PFSK-1 (cell line): ENCODE measurements around the gene DPF3.

Experiments used
- FOXP2 ChIP-seq: optimal IDR thresholded peaks from 2 replicates; pipeline ENCODE3; 2011; ENCODE audit warnings: borderline replicate concordance, control low read depth, inconsistent platforms; ENCODE audit not compliant: insufficient read depth; ENCODE audit errors: extremely low read length, extremely low read depth
- POLR2AphosphoS5 ChIP-seq: IDR thresholded peaks from 2 replicates; pipeline ENCODE4 v1.6.1; 2012; ENCODE audit warnings: low read depth, mild to moderate bottlenecking, control low read depth, low read length, moderate library complexity
- SIN3A ChIP-seq: IDR thresholded peaks from 2 replicates; pipeline ENCODE4 v1.6.1; 2012; ENCODE audit warnings: mild to moderate bottlenecking, low read length, moderate library complexity, borderline replicate concordance; ENCODE audit not compliant: insufficient read depth
- TAF1 ChIP-seq: IDR thresholded peaks from 2 replicates; pipeline ENCODE4 v1.6.1; 2012; ENCODE audit warnings: low read length, control low read depth, borderline replicate concordance; ENCODE audit not compliant: insufficient read depth
- TF ChIP-seq, protein P1 (sequence below), 2 experiments: IDR thresholded peaks; 2 replicates each; pipeline versions ENCODE4 v1.6.1 to v1.8.0; 2011 to 2012; ENCODE audit warnings: low read depth in 2 of 2, low read length in 2 of 2, control low read depth in 1 of 2, inconsistent platforms in 1 of 2, mild to moderate bottlenecking in 1 of 2, moderate library complexity in 1 of 2; ENCODE audit not compliant: insufficient read depth in 1 of 2

DPF3 gene

DNA sequence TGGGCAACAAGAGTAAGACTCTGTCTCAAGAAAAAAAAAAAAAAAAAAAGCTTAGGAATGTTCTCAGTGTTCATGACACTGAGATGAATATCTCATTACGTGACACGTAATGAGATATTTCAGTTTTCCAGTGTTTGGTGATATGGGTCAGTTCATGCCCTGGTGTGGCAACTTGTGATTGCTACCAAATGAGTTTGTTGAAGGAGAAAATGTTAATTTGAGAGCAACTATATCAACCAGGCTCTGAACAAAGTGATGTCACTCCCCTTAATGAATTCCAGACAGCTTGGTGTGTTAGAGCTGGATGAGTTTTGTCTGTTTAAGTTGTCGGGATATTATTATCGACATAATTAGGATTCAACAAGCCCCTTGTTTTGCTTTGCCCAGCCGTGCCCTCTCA, 211.7 kb downstream of the DPF3 start:
- TF ChIP-seq TAF1, result no peak
- TF ChIP-seq POLR2AphosphoS5, result no peak
- TF ChIP-seq, protein P1, sequence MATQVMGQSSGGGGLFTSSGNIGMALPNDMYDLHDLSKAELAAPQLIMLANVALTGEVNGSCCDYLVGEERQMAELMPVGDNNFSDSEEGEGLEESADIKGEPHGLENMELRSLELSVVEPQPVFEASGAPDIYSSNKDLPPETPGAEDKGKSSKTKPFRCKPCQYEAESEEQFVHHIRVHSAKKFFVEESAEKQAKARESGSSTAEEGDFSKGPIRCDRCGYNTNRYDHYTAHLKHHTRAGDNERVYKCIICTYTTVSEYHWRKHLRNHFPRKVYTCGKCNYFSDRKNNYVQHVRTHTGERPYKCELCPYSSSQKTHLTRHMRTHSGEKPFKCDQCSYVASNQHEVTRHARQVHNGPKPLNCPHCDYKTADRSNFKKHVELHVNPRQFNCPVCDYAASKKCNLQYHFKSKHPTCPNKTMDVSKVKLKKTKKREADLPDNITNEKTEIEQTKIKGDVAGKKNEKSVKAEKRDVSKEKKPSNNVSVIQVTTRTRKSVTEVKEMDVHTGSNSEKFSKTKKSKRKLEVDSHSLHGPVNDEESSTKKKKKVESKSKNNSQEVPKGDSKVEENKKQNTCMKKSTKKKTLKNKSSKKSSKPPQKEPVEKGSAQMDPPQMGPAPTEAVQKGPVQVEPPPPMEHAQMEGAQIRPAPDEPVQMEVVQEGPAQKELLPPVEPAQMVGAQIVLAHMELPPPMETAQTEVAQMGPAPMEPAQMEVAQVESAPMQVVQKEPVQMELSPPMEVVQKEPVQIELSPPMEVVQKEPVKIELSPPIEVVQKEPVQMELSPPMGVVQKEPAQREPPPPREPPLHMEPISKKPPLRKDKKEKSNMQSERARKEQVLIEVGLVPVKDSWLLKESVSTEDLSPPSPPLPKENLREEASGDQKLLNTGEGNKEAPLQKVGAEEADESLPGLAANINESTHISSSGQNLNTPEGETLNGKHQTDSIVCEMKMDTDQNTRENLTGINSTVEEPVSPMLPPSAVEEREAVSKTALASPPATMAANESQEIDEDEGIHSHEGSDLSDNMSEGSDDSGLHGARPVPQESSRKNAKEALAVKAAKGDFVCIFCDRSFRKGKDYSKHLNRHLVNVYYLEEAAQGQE (IDR thresholded peaks at IDR 0.05; ENCODE audit: insufficient read depth in 1 of 2, low read depth in 2 of 2, low read length in 2 of 2), result no peak
- no peak for TF ChIP-seq FOXP2
- no peak for TF ChIP-seq SIN3A

DNA sequence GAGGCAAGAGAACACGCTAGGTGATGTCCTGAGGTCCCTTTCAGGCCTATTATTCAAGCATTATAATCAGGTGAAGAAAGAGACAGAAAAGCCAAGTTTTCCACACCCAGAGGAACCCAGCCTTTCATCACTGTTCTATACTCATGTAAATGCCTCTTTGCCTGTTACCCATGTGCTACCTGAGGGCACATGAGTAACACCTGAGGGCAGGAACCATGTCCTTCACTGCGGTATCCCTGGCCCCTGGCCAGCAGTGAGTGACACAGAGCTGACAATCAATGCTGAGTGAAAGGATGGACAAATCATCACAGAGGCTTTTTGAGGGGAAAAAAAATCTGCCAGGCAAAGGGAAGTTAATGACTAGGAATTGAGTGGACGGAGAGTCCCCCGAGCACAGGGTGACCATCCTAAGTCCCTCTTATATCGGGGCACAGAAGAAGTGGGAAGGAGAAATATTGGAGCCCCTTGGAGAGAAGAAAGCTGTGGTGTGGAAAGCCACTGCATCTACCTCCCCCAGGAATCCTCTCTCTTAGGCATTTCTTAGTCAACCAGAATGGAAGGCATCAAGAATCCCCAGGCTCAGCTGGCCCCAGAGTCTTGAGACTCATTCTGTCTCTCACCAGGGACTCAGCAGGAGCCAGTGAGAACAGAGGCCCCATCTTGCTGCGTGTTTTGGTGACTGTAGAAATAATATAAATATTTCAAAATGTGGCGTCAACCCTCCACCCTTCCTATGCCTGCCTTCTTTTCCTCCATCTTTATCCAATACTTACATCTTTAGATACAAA, 212.9 kb downstream of the DPF3 start:
- TF ChIP-seq TAF1, result no peak
- TF ChIP-seq, protein P1 (IDR thresholded peaks at IDR 0.05; ENCODE audit: insufficient read depth in 1 of 2, low read depth in 2 of 2, low read length in 2 of 2), result no peak
- TF ChIP-seq FOXP2, result no peak

DNA sequence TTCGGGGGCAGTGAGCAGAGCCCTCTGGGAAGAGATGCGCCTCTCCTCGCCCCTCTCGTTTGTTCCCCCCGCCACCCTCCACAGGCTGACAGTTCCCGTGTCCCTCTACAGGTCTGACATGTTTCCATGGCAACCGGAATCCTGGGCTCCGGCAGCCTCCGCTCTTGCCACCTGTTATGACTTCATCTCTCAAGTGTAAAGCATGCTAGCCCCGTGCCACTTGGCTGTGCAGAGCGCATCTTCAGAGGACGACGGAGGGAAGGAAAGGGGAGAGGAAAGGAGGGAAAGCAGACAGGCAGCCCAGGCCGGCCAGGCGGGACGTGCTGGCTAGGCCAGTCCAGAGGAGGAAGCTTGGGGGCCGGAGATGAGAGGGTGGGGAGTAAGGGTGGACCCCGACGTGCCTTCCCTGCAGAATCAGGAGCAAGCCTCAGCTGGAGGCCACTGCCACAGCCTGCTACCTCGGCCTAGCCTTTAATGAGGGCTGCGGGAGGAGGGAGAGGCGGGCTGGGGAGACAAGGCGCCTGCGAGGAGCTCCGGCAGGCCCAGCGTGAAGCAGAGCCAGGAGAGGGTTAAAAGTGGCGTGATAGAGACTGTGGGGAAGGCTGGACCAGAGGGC, 214.3 kb downstream of the DPF3 start:
- TF ChIP-seq SIN3A (no peak), FOXP2 (no peak), TAF1 (no peak), POLR2AphosphoS5 (no peak)
- TF ChIP-seq, protein P1 (IDR thresholded peaks at IDR 0.05; ENCODE audit: insufficient read depth in 1 of 2, low read depth in 2 of 2, low read length in 2 of 2), result no peak

DNA sequence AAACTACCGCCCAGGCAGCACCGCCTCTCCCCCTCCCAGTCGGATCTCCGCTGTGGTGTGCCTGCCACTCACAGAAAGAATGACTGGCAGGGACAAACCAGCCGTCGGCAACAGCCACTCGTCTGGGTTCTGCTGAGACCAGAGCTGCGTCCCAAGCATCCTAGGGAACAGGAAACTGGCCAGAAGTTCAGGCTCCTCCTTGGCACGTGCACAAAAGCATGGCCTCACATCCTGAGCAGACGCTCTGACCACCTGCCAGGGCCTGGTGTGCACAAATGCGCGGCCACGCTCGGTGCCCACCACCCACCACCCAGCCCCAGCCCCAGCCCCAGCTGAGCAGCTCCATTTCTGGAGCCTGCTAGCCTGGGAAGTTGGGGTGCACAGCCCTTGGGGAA, 214.8 kb downstream of the DPF3 start:
- TF ChIP-seq TAF1 (no peak), POLR2AphosphoS5 (no peak), SIN3A (no peak)
- TF ChIP-seq, protein P1 (IDR thresholded peaks at IDR 0.05; ENCODE audit: insufficient read depth in 1 of 2, low read depth in 2 of 2, low read length in 2 of 2), result no peak

DNA sequence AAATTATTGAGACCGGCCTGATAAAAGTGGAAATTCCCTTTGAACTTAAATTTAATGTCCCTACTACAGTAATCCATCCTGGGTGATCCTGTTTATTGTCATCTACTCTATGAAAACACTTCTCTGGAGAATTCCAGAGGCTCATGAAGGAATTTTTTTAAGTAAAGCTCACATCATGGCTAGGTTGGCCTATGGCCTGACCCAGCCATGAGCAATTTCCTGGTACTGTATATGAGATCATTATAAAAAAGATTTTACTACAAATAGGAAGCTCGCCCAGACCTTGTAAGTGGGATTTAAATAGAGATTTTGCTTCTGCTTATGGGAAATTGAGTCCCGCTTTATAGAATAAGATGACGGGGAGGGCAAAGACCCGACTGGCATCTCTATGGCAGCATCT, 215.5 kb downstream of the DPF3 start:
- TF ChIP-seq FOXP2 (no peak), TAF1 (no peak), SIN3A (no peak), POLR2AphosphoS5 (no peak)
- TF ChIP-seq, protein P1 (IDR thresholded peaks at IDR 0.05; ENCODE audit: insufficient read depth in 1 of 2, low read depth in 2 of 2, low read length in 2 of 2), result no peak
